Neutrophil (primary cell): Measurements from ENCODE around the gene POLR3B.

Experiments
- H3K27ac ChIP-seq: fragments of 200-600 bp; sonication (generic); 2 replicates; pipeline ENCODE4 v1.5.1; 2016; ENCODE audit warnings: mild to moderate bottlenecking, moderate library complexity
- H3K27me3 ChIP-seq: fragments of 200-600 bp; sonication (generic); 2 replicates; pipeline ENCODE4 v1.6.0; 2016; ENCODE audit warnings: mild to moderate bottlenecking
- H3K36me3 ChIP-seq: fragments of 200-600 bp; sonication (generic); 2 replicates; pipeline ENCODE4 v1.5.1; 2017
- H3K4me1 ChIP-seq, 2 experiments: fragments of 200-600 bp in 1 of 2; sonication (generic) in 1 of 2; 1 replicate in 1 of 2; 2 replicates in 1 of 2; pipeline versions ENCODE4 v1.5.1 to v1.6.1; 2013 to 2016; ENCODE audit warnings: low read depth in 1 of 2, low read length in 1 of 2, mild to moderate bottlenecking in 1 of 2, moderate library complexity in 1 of 2; ENCODE audit not compliant: control insufficient read depth in 1 of 2, insufficient read depth in 1 of 2
- H3K4me3 ChIP-seq, 2 experiments: fragments of 200-600 bp in 1 of 2; sonication (generic) in 1 of 2; 1 replicate in 1 of 2; 2 replicates in 1 of 2; pipeline ENCODE4 v1.5.1; 2013 to 2016; ENCODE audit warnings: low read depth in 1 of 2, low read length in 1 of 2, mild to moderate bottlenecking in 1 of 2, moderate library complexity in 1 of 2
- H3K9me3 ChIP-seq: fragments of 200-600 bp; sonication (generic); 2 replicates; pipeline ENCODE4 v1.5.1; 2016
- CTCF ChIP-seq: fragments of 200-600 bp; sonication (generic); IDR thresholded peaks from 2 replicates; pipeline ENCODE4 v1.5.1; 2016; ENCODE audit warnings: antibody characterized with exemption

Gene POLR3B

GRCh38 chr12:106488884-106489283 is 131.3 kb downstream of the POLR3B start:
- Histone ChIP-seq H3K27ac (no peak overlapping the region), H3K27me3 (no peaks in the 10 kb centered on the region), H3K9me3 (no peaks in the 10 kb centered on the region), H3K4me3 (no peak overlapping the region), H3K36me3 (no peaks in the 10 kb centered on the region), H3K4me1 (no peaks in the 10 kb centered on the region)
- TF ChIP-seq CTCF, result no peak

GRCh38 chr12:106490264-106490663 is 132.7 kb downstream of the POLR3B start:
- H3K27me3 ChIP-seq, result no peaks in the 10 kb centered on the region
- H3K36me3 ChIP-seq, result no peaks in the 10 kb centered on the region
- H3K27ac ChIP-seq, result no peak overlapping the region
- no peak overlapping the region for H3K4me3 ChIP-seq
- no peaks in the 10 kb centered on the region for H3K4me1 ChIP-seq
- H3K9me3 ChIP-seq, result no peaks in the 10 kb centered on the region
- TF ChIP-seq CTCF, result no peak

GRCh38 chr12:106492857-106493256 is 135.3 kb downstream of the POLR3B start:
- Histone ChIP-seq H3K27ac (no peak overlapping the region), H3K9me3 (no peaks in the 10 kb centered on the region), H3K36me3 (peaks cover 16% of the 10 kb centered on the region), H3K4me3 (no peak overlapping the region), H3K27me3 (no peaks in the 10 kb centered on the region), H3K4me1 (no peaks in the 10 kb centered on the region)
- no peak for TF ChIP-seq CTCF

- Histone ChIP-seq H3K27me3 (no peaks in the 10 kb centered on the region), H3K4me3 (no peak overlapping the region), H3K9me3 (no peaks in the 10 kb centered on the region), H3K4me1 (no peaks in the 10 kb centered on the region), H3K36me3 (peaks cover 20% of the 10 kb centered on the region), H3K27ac (no peak overlapping the region)
- no peak for TF ChIP-seq CTCF
These were observed 136.0 kb downstream of the POLR3B start for GRCh38 chr12:106493531-106493930.

- Histone ChIP-seq H3K4me1 (no peaks in the 10 kb centered on the region), H3K9me3 (no peaks in the 10 kb centered on the region)
- no peak for TF ChIP-seq CTCF
These were observed 137.9 kb downstream of the POLR3B start for GRCh38 chr12:106495354-106495965.

GRCh38 chr12:106498056-106498455 is 140.5 kb downstream of the POLR3B start:
- Histone ChIP-seq H3K36me3 (peaks cover 51% of the 10 kb centered on the region), H3K27me3 (no peaks in the 10 kb centered on the region), H3K4me3 (no peak overlapping the region), H3K9me3 (no peaks in the 10 kb centered on the region), H3K27ac (no peak overlapping the region), H3K4me1 (no peaks in the 10 kb centered on the region)
- TF ChIP-seq CTCF, result no peak

More at GRCh38 chr12:106495354-106495965, 137.9 kb downstream of the POLR3B start:
- no peak overlapping the region for H3K4me3 ChIP-seq
- no peak overlapping the region for H3K27ac ChIP-seq
- H3K36me3 ChIP-seq, result peaks cover 30% of the 10 kb centered on the region
- no peaks in the 10 kb centered on the region for H3K27me3 ChIP-seq
